ENCODE data around the gene ZFTA. TPM values are rescaled to one million over a fixed set of nuclear protein-coding genes. Genes with fewer than 3 reads are reported as not detected.

The ZFTA gene
- polyA plus RNA-seq, 3 donors = 1.2 TPM; not detected in 2

- Mint-ChIP-seq H3K4me1 (peaks cover 3% of the 10 kb centered on the region), H3K27me3 (ENCODE audit: low read depth in 3 of 3) (peaks cover 2 to 8% (median 7%) of the 10 kb centered on the region in 3 donors), H3K4me3 (no peak overlapping the region), H3K9me3 (peaks cover 0 to 2% (median 0%) of the 10 kb centered on the region in 7 donors), H3K36me3 (no peaks in the 10 kb centered on the region), H3K27ac (no peak overlapping the region)
- no peaks in the 10 kb centered on the region for H3K36me3 ChIP-seq (replicated peaks in 1 of 2; ENCODE audit: control insufficient read depth in 1 of 2, insufficient read depth in 2 of 2, low read length in 2 of 2)
- no peaks in the 10 kb centered on the region for H3K4me1 ChIP-seq (ENCODE audit: control insufficient read depth in 1 of 2, insufficient read depth in 2 of 2, low read length in 2 of 2)
- no peak overlapping the region for H3K27ac ChIP-seq (ENCODE audit: low read depth in 1 of 2, low read length in 2 of 2)
- 77% methylated on average over 5 of the region's 10 CpGs for WGBS (ENCODE audit: insufficient coverage)
- DNase-seq = no peak
- TF ChIP-seq, protein P1, sequence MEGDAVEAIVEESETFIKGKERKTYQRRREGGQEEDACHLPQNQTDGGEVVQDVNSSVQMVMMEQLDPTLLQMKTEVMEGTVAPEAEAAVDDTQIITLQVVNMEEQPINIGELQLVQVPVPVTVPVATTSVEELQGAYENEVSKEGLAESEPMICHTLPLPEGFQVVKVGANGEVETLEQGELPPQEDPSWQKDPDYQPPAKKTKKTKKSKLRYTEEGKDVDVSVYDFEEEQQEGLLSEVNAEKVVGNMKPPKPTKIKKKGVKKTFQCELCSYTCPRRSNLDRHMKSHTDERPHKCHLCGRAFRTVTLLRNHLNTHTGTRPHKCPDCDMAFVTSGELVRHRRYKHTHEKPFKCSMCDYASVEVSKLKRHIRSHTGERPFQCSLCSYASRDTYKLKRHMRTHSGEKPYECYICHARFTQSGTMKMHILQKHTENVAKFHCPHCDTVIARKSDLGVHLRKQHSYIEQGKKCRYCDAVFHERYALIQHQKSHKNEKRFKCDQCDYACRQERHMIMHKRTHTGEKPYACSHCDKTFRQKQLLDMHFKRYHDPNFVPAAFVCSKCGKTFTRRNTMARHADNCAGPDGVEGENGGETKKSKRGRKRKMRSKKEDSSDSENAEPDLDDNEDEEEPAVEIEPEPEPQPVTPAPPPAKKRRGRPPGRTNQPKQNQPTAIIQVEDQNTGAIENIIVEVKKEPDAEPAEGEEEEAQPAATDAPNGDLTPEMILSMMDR (IDR thresholded peaks at IDR 0.05) = no peak
- H4K20me1 ChIP-seq (ENCODE audit: insufficient read depth, low read length) = no peaks in the 10 kb centered on the region
- no peak overlapping the region for H3K9ac ChIP-seq (ENCODE audit: insufficient read depth, low read length, poor library complexity, severe bottlenecking)
- no peaks in the 10 kb centered on the region for H3K27me3 ChIP-seq (ENCODE audit: control insufficient read depth in 2 of 2, insufficient read depth in 2 of 2, low read length in 2 of 2)
- H2AFZ ChIP-seq (ENCODE audit: insufficient read depth, low read depth, low read length, poor library complexity, severe bottlenecking) = peak overlapping the region; percentile 42
- H3K4me2 ChIP-seq (replicated peaks; ENCODE audit: extremely low read depth, low read length, poor library complexity, severe bottlenecking) = no peak overlapping the region
- H3K9me3 ChIP-seq (replicated peaks in 1 of 2; ENCODE audit: control insufficient read depth in 1 of 2, insufficient read depth in 1 of 2, low read length in 2 of 2) = no peaks in the 10 kb centered on the region
- no peak overlapping the region for H3K4me3 ChIP-seq (replicated peaks in 1 of 3; ENCODE audit: low read depth in 2 of 3, low read length in 3 of 3)
- intact Hi-C loops (cut with micrococcal nuclease) = no loop called here
- H3K79me2 ChIP-seq (ENCODE audit: insufficient read depth, low read length) = no peaks in the 10 kb centered on the region
Observed at GRCh38 chr11:63802637-63803414, 34.3 kb upstream of the ZFTA start.

GRCh38 chr11:63800921-63801320 lies 32.3 kb upstream of the ZFTA start:
- WGBS (ENCODE audit: insufficient coverage) = 100% methylated on average over 3 of the region's 5 CpGs
- Histone ChIP-seq H3K9ac (ENCODE audit: insufficient read depth, low read length, poor library complexity, severe bottlenecking) (no peak overlapping the region), H3K27me3 (ENCODE audit: control insufficient read depth in 2 of 2, insufficient read depth in 2 of 2, low read length in 2 of 2) (no peaks in the 10 kb centered on the region), H3K4me3 (replicated peaks in 1 of 3; ENCODE audit: low read depth in 2 of 3, low read length in 3 of 3) (no peak overlapping the region), H3K4me1 (ENCODE audit: control insufficient read depth in 1 of 2, insufficient read depth in 2 of 2, low read length in 2 of 2) (no peaks in the 10 kb centered on the region), H3K79me2 (ENCODE audit: insufficient read depth, low read length) (no peaks in the 10 kb centered on the region), H3K9me3 (replicated peaks in 1 of 2; ENCODE audit: control insufficient read depth in 1 of 2, insufficient read depth in 1 of 2, low read length in 2 of 2) (no peaks in the 10 kb centered on the region), H2AFZ (ENCODE audit: insufficient read depth, low read depth, low read length, poor library complexity, severe bottlenecking) (no peak overlapping the region), H3K4me2 (replicated peaks; ENCODE audit: extremely low read depth, low read length, poor library complexity, severe bottlenecking) (no peak overlapping the region), H4K20me1 (ENCODE audit: insufficient read depth, low read length) (no peaks in the 10 kb centered on the region), H3K27ac (ENCODE audit: low read depth in 1 of 2, low read length in 2 of 2) (no peak overlapping the region), H3K36me3 (replicated peaks in 1 of 2; ENCODE audit: control insufficient read depth in 1 of 2, insufficient read depth in 2 of 2, low read length in 2 of 2) (no peaks in the 10 kb centered on the region)
- intact Hi-C loops (cut with micrococcal nuclease) = no loop called here
- Mint-ChIP-seq H3K9me3 (peaks cover 0 to 9% (median 0%) of the 10 kb centered on the region in 7 donors), H3K4me3 (no peak overlapping the region), H3K4me1 (peaks cover 3% of the 10 kb centered on the region), H3K27ac (no peak overlapping the region), H3K36me3 (no peaks in the 10 kb centered on the region), H3K27me3 (ENCODE audit: low read depth in 3 of 3) (peaks cover 2 to 10% (median 9%) of the 10 kb centered on the region in 3 donors)
- DNase-seq = no peak
- TF ChIP-seq, protein P1 (IDR thresholded peaks at IDR 0.05) = no peak

Data from CD14-positive monocyte (primary cell).